Measurements from ENCODE around the gene GDE1.

GDE1 gene

DNA sequence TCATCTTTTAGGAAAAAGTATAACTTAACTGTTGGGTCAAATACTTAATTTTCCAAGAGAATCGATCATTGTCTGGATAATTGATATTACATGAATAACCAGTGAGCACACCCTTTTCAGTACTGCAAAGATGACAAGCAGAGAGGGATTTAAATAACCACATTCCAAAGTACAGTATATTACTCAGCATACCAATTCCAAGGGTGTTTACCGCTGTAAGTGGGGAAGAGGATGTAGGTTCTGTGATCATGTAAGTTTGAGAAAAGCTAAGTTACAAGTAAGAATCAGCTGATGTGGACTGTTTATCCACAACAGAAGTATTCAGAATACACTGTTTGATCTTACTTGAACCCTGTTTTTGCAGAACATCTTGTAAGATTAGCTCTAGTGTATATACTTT is 6.1 kb downstream of the GDE1 start:
- ATAC-seq = no peak
- no peak for TF ChIP-seq PPARA (CRISPR knock-in tag; IDR thresholded peaks at IDR 0.05; ENCODE audit: borderline replicate concordance)
- TF ChIP-seq CSRNP3 (CRISPR knock-in tag; IDR thresholded peaks at IDR 0.05) = no peak

- no peak for TF ChIP-seq OSR1 (CRISPR knock-in tag; IDR thresholded peaks at IDR 0.05)
- TF ChIP-seq, protein P1, sequence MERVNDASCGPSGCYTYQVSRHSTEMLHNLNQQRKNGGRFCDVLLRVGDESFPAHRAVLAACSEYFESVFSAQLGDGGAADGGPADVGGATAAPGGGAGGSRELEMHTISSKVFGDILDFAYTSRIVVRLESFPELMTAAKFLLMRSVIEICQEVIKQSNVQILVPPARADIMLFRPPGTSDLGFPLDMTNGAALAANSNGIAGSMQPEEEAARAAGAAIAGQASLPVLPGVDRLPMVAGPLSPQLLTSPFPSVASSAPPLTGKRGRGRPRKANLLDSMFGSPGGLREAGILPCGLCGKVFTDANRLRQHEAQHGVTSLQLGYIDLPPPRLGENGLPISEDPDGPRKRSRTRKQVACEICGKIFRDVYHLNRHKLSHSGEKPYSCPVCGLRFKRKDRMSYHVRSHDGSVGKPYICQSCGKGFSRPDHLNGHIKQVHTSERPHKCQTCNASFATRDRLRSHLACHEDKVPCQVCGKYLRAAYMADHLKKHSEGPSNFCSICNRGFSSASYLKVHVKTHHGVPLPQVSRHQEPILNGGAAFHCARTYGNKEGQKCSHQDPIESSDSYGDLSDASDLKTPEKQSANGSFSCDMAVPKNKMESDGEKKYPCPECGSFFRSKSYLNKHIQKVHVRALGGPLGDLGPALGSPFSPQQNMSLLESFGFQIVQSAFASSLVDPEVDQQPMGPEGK (CRISPR knock-in tag; IDR thresholded peaks at IDR 0.05; ENCODE audit: borderline replicate concordance) = no peak
- no peak for TF ChIP-seq RARB (CRISPR knock-in tag; IDR thresholded peaks at IDR 0.05)
- no peak for TF ChIP-seq ZFP3 (CRISPR knock-in tag; IDR thresholded peaks at IDR 0.05)
- TF ChIP-seq, protein P2, sequence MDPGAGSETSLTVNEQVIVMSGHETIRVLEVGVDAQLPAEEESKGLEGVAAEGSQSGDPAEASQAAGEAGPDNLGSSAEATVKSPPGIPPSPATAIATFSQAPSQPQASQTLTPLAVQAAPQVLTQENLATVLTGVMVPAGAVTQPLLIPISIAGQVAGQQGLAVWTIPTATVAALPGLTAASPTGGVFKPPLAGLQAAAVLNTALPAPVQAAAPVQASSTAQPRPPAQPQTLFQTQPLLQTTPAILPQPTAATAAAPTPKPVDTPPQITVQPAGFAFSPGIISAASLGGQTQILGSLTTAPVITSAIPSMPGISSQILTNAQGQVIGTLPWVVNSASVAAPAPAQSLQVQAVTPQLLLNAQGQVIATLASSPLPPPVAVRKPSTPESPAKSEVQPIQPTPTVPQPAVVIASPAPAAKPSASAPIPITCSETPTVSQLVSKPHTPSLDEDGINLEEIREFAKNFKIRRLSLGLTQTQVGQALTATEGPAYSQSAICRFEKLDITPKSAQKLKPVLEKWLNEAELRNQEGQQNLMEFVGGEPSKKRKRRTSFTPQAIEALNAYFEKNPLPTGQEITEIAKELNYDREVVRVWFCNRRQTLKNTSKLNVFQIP (CRISPR knock-in tag; IDR thresholded peaks at IDR 0.05; ENCODE audit: borderline replicate concordance, low read depth) = no peak
- TF ChIP-seq, protein P3, sequence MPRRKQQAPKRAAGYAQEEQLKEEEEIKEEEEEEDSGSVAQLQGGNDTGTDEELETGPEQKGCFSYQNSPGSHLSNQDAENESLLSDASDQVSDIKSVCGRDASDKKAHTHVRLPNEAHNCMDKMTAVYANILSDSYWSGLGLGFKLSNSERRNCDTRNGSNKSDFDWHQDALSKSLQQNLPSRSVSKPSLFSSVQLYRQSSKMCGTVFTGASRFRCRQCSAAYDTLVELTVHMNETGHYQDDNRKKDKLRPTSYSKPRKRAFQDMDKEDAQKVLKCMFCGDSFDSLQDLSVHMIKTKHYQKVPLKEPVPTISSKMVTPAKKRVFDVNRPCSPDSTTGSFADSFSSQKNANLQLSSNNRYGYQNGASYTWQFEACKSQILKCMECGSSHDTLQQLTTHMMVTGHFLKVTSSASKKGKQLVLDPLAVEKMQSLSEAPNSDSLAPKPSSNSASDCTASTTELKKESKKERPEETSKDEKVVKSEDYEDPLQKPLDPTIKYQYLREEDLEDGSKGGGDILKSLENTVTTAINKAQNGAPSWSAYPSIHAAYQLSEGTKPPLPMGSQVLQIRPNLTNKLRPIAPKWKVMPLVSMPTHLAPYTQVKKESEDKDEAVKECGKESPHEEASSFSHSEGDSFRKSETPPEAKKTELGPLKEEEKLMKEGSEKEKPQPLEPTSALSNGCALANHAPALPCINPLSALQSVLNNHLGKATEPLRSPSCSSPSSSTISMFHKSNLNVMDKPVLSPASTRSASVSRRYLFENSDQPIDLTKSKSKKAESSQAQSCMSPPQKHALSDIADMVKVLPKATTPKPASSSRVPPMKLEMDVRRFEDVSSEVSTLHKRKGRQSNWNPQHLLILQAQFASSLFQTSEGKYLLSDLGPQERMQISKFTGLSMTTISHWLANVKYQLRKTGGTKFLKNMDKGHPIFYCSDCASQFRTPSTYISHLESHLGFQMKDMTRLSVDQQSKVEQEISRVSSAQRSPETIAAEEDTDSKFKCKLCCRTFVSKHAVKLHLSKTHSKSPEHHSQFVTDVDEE (CRISPR knock-in tag; IDR thresholded peaks at IDR 0.05) = no peak
Observed at GRCh38 chr16:19513377-19514053, 8.4 kb downstream of the GDE1 start.

DNA sequence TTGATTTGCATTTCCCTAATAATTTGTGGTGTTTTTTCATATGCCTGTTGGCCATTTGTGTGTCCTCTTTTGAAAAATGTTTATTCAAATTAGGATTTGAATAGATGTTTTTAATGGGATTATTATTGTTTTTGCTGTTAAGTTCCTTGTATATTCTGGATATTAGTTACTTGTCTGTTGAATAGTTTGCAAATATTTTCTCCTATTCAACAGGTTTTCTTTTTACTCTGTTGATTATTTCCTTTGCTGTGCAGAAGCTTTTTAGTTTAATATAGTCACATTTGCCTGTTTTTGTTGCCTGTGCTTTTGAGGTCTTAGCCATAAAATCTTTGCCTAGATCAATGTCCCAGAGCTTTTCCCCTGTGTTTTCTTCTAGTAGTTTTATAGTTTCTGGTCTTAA is 9.6 kb downstream of the GDE1 start:
- ATAC-seq = no peak
- TF ChIP-seq ARNTL (CRISPR knock-in tag; IDR thresholded peaks at IDR 0.05; ENCODE audit: borderline replicate concordance, low read depth) = no peak
- no peak for TF ChIP-seq OSR1 (CRISPR knock-in tag; IDR thresholded peaks at IDR 0.05)
- TF ChIP-seq PPARA (CRISPR knock-in tag; IDR thresholded peaks at IDR 0.05; ENCODE audit: borderline replicate concordance) = no peak
- TF ChIP-seq, protein P4, sequence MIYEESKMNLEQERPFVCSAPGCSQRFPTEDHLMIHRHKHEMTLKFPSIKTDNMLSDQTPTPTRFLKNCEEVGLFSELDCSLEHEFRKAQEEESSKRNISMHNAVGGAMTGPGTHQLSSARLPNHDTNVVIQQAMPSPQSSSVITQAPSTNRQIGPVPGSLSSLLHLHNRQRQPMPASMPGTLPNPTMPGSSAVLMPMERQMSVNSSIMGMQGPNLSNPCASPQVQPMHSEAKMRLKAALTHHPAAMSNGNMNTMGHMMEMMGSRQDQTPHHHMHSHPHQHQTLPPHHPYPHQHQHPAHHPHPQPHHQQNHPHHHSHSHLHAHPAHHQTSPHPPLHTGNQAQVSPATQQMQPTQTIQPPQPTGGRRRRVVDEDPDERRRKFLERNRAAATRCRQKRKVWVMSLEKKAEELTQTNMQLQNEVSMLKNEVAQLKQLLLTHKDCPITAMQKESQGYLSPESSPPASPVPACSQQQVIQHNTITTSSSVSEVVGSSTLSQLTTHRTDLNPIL (CRISPR knock-in tag; IDR thresholded peaks at IDR 0.05; ENCODE audit: low read depth) = no peak
- TF ChIP-seq SNAI2 (CRISPR knock-in tag; IDR thresholded peaks at IDR 0.05) = no peak
- TF ChIP-seq ZC3H10 (CRISPR knock-in tag; IDR thresholded peaks at IDR 0.05) = no peak
- TF ChIP-seq TCF4 (CRISPR knock-in tag; IDR thresholded peaks at IDR 0.05; ENCODE audit: borderline replicate concordance) = no peak
- no peak for TF ChIP-seq BACH2 (CRISPR knock-in tag; IDR thresholded peaks at IDR 0.05; ENCODE audit: borderline replicate concordance)
- no peak for TF ChIP-seq ZFP3 (CRISPR knock-in tag; IDR thresholded peaks at IDR 0.05)
- no peak for TF ChIP-seq ZFP30 (CRISPR knock-in tag; IDR thresholded peaks at IDR 0.05)
- TF ChIP-seq CSDC2 (CRISPR knock-in tag; IDR thresholded peaks at IDR 0.05) = no peak
- no peak for TF ChIP-seq ZNF70 (CRISPR knock-in tag; IDR thresholded peaks at IDR 0.05)
- no peak for TF ChIP-seq TOX (CRISPR knock-in tag; IDR thresholded peaks at IDR 0.05; ENCODE audit: borderline replicate concordance)
- TF ChIP-seq, protein P3 (CRISPR knock-in tag; IDR thresholded peaks at IDR 0.05) = no peak
- TF ChIP-seq GLIS3 (CRISPR knock-in tag; IDR thresholded peaks at IDR 0.05) = no peak
- TF ChIP-seq ZNF565 (CRISPR knock-in tag; conservative IDR thresholded peaks at IDR 0.05; ENCODE audit: low read depth) = no peak

More at GRCh38 chr16:19513377-19514053, 8.4 kb downstream of the GDE1 start:
- ATAC-seq = no peak

Data from SK-N-SH treated with all-trans-retinoic acid at 6 μM for 48 hours (cell line).